ENCODE measurements around the gene DRC1.

The DRC1 gene

GRCh38 chr2:26489213-26489850, 87.6 kb downstream of the DRC1 start:
- no peak for DNase-seq (ENCODE audit: extremely low read depth in 1 of 2, low read depth in 1 of 2)

GRCh38 chr2:26491563-26492167, 89.9 kb downstream of the DRC1 start:
- DNase-seq (ENCODE audit: extremely low read depth in 1 of 2, low read depth in 1 of 2), result no peak

GRCh38 chr2:26492749-26493515, 91.2 kb downstream of the DRC1 start:
- DNase-seq (ENCODE audit: extremely low read depth in 1 of 2, low read depth in 1 of 2), result no peak

- DNase-seq (ENCODE audit: extremely low read depth in 1 of 2, low read depth in 1 of 2), result no peak
These were observed 91.8 kb downstream of the DRC1 start for GRCh38 chr2:26493566-26493965.

GRCh38 chr2:26494199-26494598, 92.5 kb downstream of the DRC1 start:
- DNase-seq (ENCODE audit: extremely low read depth in 1 of 2, low read depth in 1 of 2), result no peak

- no peak for DNase-seq (ENCODE audit: extremely low read depth in 1 of 2, low read depth in 1 of 2)
These were observed 93.2 kb downstream of the DRC1 start for GRCh38 chr2:26494891-26495290.

- no peak for DNase-seq (ENCODE audit: extremely low read depth in 1 of 2, low read depth in 1 of 2)
These were observed 94.1 kb downstream of the DRC1 start for GRCh38 chr2:26495705-26496297.

GRCh38 chr2:26500406-26500805, 98.7 kb downstream of the DRC1 start:
- DNase-seq (ENCODE audit: extremely low read depth in 1 of 2, low read depth in 1 of 2), result no peak

GRCh38 chr2:26503231-26503880, 101.6 kb downstream of the DRC1 start:
- peak; percentile 35 to 67 for DNase-seq (ENCODE audit: extremely low read depth in 1 of 2, low read depth in 1 of 2)

- DNase-seq (ENCODE audit: extremely low read depth in 1 of 2, low read depth in 1 of 2), result no peak
These were observed 102.3 kb downstream of the DRC1 start for GRCh38 chr2:26504002-26504401.

- DNase-seq (ENCODE audit: extremely low read depth in 1 of 2, low read depth in 1 of 2), result no peak
These were observed 104.6 kb downstream of the DRC1 start for GRCh38 chr2:26506279-26506678.
